Stimulated activated CD8-positive, alpha-beta memory T cell treated with anti-CD3 and anti-CD28 coated beads, Interleukin-12 subunit alpha, Interleukin-12 subunit beta, amount 100 ng/mL, for 24 hours (primary cell): Measurements from ENCODE around the gene PMF1.
"Not testable (repeated sequence)": the region's sequence is repeated elsewhere in the genome, so short reads cannot be mapped to it uniquely, and the experiment has no call there.

ENCODE experiments used
- DNase-seq: peaks from one replicate; pipeline ENCODE4 v3.0.0-alpha.2; 2020; ENCODE audit errors: extremely low read depth

The PMF1 gene

GRCh38 chr1:156196445-156196844 is 16.4 kb upstream of the PMF1 start:
- DNase-seq: no peak

GRCh38 chr1:156198831-156199349 is 13.9 kb upstream of the PMF1 start:
- DNase-seq: no peak

- DNase-seq: no peak
Measured at GRCh38 chr1:156200044-156200443, 12.8 kb upstream of the PMF1 start.

GRCh38 chr1:156203331-156203730 is 9.5 kb upstream of the PMF1 start:
- DNase-seq: no peak

GRCh38 chr1:156204686-156205085 is 8.1 kb upstream of the PMF1 start:
- no peak for DNase-seq

- DNase-seq: no peak
Measured at GRCh38 chr1:156211243-156211642, 1.6 kb upstream of the PMF1 start.

- DNase-seq: no peak
Measured at GRCh38 chr1:156212130-156212529, 677 bp upstream of the PMF1 start.

- DNase-seq: no peak
Measured at GRCh38 chr1:156213644-156213966, 798 bp downstream of the PMF1 start.

- no peak for DNase-seq
Measured at GRCh38 chr1:156214024-156214748, 1.4 kb downstream of the PMF1 start.

GRCh38 chr1:156216361-156217086 is 3.7 kb downstream of the PMF1 start:
- not testable (repeated sequence) for DNase-seq

- DNase-seq: no peak
Measured at GRCh38 chr1:156217871-156218270, 5.1 kb downstream of the PMF1 start.

GRCh38 chr1:156220226-156220625 is 7.4 kb downstream of the PMF1 start:
- DNase-seq: no peak

GRCh38 chr1:156221986-156222692 is 9.3 kb downstream of the PMF1 start:
- no peak for DNase-seq

- no peak for DNase-seq
Measured at GRCh38 chr1:156225677-156226014, 12.8 kb downstream of the PMF1 start.

- no peak for DNase-seq
Measured at GRCh38 chr1:156226116-156226538, 13.3 kb downstream of the PMF1 start.

- DNase-seq: no peak
Measured at GRCh38 chr1:156226782-156227181, 14.0 kb downstream of the PMF1 start.

GRCh38 chr1:156228501-156228900 is 15.7 kb downstream of the PMF1 start:
- DNase-seq: no peak

GRCh38 chr1:156229809-156230472 is 17.1 kb downstream of the PMF1 start:
- DNase-seq: no peak

GRCh38 chr1:156230473-156230837 is 17.6 kb downstream of the PMF1 start:
- DNase-seq: no peak

GRCh38 chr1:156232201-156232894 is 19.5 kb downstream of the PMF1 start:
- DNase-seq: no peak

GRCh38 chr1:156233426-156234127 is 20.8 kb downstream of the PMF1 start:
- no peak for DNase-seq
